Kasumi-1 (cell line): ENCODE measurements around the gene MUC21.
"Not testable (repeated sequence)": the region's sequence is repeated elsewhere in the genome, so short reads cannot be mapped to it uniquely, and the experiment has no call there.

ENCODE experiments used
- DNase-seq, 2 experiments: peaks; one replicate each; lab custom pipeline; 2025; lab: John Stamatoyannopoulos, UW

The MUC21 gene

DNA sequence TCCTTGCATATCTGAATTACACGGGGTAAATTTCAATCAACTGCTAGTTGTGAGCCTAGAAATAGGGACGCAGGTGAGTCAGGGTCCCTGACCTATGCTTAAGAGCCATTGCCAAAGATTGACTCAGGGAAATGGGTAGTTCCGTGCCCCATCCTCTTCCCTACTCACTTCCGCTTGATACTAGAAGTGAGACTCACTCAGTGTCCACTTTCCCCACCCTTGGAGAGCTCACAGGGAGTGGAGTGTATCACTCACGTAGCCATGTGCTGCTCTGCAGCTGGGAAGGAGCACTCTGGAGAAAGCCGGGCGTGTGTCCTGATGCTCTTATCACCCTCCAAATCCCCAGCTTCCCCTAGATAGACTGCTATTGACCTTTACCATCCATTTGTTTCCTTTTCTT, 26.2 kb downstream of the MUC21 start:
- DNase-seq = no peak

DNA sequence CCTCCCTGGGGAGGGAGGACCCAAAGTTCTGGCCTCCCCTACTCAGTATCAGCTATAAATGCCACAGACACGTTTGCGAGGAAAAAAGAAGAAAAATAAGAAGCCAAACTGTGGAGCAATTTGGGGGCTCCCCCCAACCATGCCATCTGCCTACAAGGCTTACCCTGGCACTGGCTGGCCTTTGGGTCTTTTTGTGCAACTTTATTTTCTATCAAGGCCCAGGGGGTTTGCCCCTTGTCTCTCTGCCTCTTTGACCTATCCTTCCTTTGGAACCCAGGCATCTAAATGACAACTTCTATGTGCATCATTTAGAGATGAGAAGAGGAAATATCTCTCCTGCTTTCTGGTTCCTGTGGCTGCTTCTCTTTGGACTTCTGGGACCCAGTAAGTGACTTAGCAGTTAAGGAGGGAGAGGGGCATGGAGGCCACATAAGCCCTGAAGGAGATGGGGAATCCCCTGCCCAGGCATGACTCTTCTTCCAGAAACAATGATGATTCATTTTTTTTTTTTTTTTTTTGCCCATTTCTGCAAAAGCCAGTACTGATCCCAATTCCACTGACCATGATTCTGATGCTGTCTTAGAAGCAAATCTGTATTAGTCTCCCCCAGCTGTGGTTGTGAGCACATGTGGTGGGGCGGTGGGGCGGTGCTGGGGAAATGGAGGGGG, 27.0 kb downstream of the MUC21 start, which contains the start of gene MUC22:
MUC22 (plus strand) TSS at position 82 of the 668 bp plus-strand sequence; CDS start at position 315, 233 bp downstream.
- DNase-seq = no peak

- no peak for DNase-seq
Measured at GRCh38 chr6:31011153-31011552, 27.6 kb downstream of the MUC21 start.

DNA sequence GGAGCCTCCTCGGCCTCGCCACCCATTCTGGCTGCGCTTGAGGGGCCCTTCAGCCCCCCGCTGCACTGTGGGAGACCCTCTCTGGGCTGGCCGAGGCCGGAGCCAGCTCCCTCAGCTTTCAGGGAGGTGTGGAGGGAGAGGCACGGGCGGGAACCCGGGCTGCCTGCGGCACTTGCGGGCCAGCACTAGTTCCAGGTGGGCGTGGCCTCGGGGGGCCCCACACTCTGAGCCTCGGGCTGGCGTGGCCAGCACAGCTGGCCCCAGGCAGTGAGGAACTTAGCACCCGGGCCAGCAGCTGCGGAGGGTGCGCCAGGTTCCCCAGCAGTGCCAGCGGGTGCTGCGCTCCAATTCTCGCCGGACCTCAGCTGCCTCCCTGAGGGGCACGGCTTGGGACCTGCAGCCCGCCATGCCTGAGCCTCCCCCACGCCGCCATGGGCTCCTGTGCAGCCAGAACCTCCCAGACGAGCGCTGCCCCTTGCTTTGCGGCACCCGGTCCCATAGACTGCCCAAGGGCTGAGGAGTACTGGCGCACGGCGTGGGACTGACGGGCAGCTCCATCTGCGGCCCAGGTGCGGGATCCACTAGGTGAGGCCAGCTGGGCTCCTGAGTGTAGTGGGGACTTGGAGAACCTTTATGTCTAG, 33.3 kb downstream of the MUC21 start:
- DNase-seq = no peak

DNA sequence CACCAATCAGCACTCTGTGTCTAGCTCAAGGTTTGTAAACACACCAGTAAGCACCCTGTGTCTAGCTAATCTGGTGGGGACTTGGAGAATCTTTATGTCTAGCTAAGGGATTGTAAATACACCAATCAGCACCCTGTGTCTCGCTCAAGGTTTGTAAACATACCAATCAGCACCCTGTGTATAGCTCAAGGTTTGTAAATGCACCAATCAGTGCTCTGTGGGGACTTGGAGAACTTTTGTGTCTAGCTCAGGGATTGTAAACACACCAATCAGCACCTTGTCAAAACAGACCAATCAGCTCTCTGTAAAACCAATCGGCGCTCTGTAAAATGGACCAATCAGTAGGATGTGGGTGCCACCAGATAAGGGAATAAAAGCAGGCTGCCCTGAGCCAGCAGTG, 33.9 kb downstream of the MUC21 start:
- DNase-seq = not testable (repeated sequence)

DNA sequence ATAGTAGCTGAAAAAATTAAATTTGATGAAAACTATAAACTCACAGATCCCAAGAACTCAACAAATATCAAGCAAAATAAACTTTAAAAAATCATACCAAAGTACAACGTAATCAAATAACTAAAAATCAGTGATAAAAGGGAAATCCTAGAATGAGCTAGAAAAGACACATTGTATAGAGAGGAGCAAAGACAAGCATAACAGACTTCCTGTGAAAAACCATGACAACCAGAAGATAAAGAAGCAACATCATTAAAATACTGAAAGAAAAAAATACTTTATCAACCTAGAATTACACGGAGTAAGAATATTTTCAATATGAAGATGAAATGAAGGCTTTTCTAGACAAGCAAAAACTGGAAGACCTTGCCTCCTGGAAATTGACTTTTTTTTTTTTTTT, 36.5 kb downstream of the MUC21 start:
- DNase-seq = no peak

DNA sequence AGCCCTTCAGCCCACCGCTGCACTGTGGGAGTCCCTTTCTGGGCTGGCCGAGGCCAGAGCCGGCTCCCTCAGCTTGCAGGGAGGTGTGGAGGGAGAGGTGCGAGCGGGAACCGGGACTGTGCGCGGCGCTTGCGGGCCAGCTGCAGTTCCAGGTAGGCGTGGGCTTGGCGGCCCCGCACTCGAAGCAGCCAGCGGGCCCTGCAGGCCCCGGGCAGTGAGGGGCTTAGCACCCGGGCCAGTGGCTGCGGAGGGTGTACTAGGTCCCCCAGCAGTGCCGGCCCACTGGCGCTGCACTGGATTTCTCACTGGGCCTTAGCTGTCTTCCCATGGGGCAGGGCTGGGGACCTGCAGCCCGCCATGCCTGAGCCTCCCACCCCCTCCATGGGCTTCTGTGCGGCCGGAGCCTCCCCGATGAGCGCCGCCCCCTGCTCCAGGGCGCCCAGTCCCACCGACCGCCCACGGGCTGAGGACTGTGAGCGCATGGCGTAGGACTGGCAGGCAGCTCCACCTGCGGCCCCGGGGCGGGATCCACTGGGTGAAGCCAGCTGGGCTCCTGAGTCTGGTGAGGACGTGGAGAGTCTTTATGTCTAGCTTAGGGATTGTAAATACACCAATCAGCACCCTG, 37.2 kb downstream of the MUC21 start:
- not testable (repeated sequence) for DNase-seq

DNA sequence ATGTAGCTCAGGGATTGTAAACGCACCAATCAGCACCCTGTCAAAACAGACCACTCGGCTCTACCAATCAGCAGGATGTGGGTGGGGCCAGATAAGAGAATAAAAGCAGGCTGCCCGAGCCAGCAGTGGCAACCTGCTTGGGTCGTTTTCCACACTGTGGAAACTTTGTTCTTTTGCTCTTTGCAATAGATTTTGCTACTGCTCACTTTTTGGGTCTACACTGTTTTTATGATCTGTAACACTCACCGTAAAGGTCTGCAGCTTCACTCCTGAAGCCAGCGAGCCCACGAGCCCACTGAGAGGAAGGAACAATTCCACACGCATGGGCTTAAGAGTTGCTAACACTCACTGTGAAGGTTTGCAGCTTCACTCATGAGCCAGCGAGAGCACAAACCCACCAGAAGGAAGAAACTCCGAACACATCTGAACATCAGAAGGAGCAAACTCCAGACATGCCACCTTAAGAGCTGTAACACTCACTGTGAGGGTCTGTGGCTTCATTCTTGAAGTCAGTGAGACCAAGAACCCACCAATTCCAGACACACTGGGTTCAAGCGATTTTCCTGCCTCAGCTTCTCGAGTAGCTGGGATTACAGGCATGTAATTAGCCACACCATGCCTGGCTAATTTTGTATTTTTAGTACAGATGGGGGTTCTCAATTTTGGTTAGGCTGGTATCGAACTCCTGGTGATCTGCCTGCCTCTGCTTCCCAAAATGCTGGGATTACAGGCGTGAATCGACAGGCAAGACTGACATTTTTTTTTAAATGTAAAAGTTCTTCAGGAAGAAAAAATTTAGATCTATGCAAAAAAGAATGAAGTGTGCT, 38.4 kb downstream of the MUC21 start:
- not testable (repeated sequence) for DNase-seq

DNA sequence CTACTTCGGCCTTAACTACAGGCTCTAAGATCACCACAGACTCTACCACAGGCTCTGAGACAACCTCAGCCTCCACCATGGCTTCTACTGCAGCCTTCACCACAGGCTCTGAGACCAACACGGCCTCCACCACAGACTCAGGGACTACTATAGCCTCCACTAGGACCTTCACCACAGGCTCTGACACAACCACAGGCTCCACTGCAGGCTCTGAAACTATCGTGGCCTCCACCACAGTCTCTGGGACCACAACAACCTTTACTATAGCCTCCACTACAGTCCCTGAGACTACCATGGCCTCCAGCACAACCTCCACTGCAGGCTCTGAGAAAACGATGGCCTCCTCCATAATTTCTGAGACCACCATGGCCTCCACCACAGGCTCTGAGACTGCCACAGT, 42.1 kb downstream of the MUC21 start:
- DNase-seq = no peak

DNA sequence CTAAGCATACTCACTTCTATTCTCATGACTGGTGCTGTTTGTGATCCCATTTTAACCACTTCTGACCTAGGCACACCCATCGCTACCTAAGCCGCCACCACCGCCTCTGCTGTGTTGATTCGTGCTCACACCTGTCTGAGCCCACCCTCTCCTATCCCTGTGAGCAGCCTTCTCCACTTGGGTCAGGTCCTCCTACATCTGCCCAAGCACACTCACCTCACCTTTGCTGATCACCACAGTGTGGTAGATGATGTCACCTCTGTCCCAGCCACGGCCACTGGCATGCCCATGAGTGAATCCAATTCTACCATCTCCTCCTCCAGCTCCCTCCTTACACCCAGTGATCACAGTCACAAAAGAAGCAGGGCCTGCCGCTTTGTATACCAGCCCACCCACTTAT, 47.6 kb downstream of the MUC21 start:
- DNase-seq = no peak

- DNase-seq = no peak
Measured at GRCh38 chr6:31033075-31033474, 49.6 kb downstream of the MUC21 start.

DNA sequence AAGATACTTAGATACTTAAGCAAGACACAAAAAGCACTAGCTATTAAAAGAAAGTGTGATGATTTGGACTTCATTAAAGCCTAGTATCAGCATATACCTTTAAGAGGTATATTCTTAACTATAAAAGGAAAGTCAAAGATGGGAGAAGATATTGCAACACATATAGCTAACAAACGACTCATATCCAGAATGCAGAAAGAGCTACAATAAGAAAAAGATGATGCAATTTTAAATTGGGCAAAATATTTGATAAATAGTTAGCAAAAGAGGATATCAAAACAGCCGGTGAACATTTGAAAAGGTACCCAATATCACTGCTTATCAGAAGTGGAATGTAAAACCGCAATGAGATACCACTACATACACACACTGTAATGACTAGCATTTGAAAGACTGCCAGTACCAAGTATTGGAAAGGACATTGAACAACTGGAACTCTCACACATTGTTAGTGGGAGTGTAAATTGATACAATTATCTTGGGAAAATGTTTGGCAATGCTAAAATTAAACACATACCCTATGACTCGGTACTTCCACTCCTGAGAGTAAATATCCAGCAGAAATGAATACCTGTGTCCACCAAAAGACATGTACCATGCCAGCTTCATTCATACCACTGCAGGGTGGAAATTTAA, 52.5 kb downstream of the MUC21 start:
- DNase-seq = no peak

- no peak for DNase-seq
Measured at GRCh38 chr6:31037169-31037568, 53.7 kb downstream of the MUC21 start.

DNA sequence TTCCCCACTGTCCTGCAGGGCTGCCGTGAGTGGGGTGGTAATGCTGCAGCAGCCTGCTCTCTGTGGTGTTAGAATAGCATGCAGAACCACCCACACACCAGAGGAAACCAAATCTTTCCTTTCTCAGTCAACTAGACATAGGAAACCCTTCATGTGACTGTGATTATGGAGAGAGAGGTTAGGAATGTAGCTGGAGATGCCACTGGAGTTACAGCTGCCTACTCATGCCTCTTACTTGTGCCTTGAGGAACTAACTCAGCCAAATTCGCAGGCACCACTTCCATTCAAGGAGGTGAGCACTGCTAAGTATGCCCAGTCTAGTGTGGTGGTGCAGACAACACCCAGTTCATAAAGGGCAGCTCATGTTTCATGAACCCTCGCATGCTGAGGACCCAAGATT, 54.2 kb downstream of the MUC21 start:
- DNase-seq = no peak

DNA sequence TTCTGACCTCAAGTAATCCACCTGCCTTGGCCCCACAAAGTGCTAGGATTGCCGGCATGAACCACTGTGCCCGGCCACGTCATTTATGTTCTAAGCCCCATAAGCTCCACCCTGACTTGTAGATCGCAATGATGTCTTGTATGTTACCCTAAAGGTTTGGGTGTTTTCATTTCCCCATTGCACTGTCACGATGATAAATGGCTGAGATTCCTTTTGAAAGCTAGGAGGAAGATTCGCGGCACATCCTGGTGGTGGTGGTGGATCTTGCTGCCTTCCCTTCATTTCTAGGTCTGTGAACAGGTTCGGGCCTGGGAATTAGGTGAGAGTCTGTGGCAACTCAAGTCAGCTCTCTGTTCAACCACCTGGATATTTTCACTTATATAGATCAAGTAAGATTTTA, 55.0 kb downstream of the MUC21 start:
- DNase-seq = no peak
